NCI-H2107 (cell line): ENCODE results near the gene ATG5.

Experiments
- DNase-seq: peaks from one replicate; lab custom pipeline; 2025; lab: John Stamatoyannopoulos, UW

The ATG5 gene

DNA sequence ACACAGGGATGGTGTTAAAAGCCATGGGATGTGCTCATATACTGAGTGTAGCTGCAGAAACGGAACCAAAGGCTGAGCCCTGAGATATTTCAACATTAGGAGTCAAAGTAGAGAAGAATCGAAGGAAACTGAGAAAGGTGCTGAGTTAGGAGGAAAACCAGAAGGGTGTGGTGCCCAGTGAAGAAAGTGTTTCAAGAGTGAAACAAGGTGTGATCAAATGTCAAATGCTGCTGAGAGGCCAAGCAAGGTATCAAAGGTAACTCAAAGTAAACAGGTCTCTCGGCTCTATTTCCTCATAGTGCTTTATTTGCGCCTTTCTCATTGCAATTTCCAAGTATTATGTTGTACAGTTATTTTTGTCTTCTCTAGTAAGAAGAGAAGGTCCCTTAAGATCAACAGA is 145.4 kb downstream of the ATG5 start:
- no peak for DNase-seq

DNA sequence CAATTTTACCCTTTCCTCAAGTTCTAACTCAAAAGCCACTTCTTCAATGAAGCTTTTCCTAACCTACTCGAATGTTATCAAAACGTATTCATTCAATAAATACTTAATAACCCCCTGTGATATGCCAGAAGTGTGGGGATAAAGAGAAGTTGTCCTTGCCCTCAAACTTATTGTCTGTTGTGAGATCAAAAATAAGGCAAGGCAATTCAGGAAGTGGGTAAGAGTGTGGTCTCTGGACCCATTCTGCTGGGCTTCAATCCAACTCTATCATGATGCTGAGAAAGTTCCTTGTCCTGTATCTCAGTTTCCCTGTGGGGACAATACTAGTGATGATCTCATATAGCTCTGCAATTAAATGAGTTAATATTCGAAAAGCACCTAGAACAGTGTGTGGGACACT is 146.7 kb downstream of the ATG5 start:
- DNase-seq, result no peak

DNA sequence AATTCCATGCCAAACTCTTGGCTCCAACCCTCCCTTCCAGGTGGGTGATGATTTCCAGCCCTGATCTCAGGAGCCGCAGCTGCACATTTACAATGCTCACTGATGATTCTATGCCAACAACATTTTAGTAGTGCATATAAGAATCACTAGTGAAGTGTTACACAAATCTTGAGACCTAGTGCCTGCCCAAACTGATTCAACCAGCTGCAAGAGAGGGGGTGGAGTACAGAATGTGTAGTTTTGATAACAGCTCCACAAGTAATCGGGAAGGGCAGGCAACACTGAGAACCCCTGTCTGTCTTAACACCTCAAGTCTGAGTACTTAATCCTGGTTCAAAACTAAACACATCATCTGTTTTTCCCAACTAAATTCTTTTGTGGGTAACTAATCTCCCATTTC is 147.8 kb downstream of the ATG5 start:
- DNase-seq, result no peak

DNA sequence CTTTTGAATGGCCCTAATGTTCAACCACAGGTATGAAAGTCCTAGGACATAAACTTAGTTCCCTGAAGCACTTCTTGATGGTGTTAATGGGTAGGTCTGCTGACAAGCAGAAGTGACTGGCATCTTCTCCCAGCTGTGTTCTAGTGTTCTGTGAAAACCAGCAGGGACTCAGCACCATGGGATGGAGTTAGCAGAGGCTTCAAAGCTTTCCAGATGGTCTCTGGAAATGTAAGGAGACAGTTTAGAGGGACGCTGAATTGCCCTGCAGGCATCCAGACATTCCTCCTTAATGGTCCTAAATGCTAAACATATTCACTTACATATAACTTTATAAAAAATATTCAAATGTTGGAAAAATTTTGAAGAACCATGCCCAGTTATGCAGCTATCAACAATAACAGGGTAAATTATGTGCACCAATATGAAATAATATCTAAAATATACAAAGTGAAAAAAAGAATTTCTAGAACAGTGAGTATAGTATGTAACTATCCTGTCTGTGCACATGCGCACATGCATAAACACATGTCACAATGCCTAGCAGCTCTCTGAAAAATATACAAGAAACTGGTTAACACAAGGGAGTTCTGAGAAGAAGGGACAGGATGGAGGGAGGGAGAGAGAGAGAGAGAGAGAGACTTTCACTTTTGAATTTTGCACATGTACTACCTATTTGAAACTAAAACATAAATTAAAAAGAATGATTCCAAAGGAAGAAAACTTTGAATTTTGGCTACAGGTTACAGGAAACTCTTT is 152.3 kb downstream of the ATG5 start:
- no peak for DNase-seq

DNA sequence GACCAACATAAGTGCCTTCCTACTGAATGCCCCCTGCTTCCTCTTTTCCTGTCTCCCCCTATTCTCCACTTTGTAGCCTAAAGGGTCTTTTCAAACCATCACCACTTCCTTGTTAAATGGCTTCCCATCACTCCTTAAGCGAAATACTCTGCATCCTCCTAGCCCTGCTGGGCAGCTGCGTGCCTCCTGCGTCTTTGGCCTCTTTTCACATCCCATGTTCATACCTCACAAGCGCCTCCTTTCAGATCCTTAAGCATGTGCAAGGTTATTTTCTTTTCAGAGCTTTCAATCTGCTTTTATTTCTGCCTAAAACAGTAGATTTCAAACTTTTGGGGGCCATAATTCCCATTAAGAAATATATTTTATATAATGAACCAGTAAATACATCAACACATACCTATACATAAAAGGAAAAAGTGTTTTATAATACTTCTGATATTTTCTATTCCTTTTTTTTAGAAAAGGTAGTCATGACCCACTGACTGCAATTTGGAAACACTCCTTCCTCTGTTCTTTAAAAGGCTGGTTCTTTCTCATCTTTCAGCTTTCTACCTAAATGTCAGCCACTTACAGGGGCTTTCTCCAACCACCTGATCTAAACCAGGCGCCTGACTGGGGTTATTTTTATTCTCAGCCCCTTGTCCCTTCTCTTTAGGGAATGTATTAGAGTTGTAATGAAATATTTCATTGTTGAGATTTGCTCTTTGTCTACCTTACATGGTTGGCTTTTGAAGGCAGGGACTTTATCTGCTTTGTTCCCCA is 155.3 kb downstream of the ATG5 start:
- no peak for DNase-seq

DNA sequence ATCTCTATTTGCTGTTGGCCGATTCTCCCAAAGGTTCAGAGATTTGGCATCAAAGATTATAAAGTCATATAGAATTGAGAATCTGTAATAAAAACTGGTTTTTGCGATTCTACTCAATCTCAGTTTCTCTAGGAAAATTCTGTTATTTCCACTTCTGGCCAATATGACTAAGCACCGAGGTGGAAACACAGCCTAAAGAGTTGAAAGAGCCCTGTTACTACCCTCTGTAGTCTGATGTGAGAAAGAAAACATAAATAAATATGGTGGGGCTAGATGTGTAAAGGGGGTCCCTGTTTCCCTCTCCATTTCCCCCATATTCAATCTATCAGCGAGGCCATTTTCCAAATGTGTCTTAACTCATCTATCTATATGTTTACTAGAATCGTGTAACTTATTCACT is 156.0 kb downstream of the ATG5 start:
- DNase-seq, result no peak

DNA sequence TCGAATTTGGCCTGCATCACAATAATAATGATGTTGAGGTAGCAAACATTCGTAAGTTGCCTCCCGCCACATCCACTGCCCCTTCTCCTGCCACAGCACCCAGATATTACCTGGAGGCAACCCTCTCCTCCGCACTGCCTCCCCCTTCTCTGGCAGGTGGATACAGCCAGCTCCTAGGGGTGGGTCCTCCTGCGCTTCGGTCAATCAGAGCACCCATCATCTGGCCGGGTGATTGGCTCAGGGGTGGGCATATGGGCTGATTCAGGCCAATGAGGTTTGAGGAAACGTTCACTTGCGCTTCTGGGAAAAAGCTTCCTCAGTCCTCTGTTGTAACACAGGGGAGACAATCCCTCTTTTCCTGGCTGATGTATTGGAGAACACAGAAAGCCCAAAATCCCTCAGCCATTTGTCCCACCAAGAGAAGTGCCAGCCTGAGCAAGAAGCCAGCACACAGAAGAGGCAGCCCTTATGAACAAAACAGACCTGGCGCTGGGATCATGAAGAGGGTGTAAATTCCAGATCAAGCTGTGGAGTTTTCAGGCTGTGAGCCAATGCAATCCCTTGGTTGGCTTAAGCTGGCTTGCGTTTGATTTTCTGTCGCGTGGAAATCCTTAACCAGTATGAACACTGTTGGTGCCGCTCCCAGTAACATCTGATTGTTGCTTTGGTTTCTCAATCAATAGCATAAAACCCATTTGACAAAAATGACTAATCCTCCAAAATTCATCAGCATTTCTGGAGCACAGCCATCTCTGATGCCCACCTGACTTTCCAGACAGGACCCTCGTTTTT is 157.3 kb downstream of the ATG5 start:
- DNase-seq, result no peak

DNA sequence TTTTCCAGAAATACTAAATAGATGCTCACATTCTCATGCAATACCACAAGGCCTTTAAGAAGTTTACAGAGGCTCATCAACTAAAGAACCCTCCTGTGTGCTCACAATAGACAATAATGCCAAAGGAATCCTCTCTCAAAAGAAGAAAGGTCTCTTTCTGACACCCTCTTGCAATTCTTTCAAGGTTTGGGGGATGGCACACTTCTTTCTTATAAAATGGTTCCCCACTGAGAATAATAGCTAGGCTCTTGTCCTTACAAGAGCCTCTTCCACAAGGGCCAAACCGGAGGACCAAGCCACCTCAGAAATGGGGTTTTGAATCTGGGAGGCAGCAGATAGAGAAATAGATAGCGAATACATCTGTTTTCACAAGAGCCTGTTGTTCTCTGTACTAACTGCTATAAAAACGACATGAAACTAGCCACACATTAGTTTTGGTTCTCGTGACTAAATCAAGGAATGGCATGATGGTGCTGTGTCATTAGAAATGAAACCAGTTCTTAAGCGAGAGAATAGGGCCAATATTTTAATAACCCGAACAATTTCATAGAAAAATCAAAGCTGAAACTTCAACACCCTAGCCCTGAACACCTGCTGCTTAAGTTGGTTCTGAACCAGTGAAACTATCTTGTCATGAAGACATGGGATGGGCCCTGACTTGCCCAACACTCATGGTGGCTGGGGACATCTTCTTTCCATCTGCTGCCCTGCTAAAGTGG is 158.3 kb downstream of the ATG5 start:
- DNase-seq, result no peak

DNA sequence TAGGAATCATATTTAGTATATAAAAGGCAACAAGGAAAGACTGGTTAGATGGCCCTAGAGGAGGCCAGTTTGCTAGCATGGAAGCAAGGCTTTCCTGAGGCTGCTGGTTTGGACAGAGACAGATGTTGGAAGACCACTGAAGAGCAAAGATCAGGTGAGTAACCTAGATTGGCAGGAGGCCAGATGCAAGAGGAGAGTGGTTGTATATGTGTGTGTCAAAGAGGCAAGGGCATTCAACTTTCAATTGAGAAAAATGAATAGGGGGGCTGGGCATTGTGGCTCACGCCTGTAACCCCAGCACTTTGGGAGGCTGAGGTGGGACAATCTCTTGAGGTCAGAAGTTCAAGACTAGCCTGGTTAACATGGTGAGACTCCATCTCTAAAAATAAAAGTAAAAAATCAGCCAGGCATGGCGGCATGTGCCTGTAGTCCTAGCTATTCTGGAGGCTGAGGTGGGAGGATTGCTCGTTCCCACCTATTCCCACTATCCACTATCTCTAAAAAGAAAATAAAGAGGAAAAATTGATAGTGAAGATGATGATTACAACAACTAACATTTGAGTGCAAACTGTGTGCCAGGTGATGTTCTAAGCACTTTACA is 159.6 kb downstream of the ATG5 start:
- DNase-seq, result no peak

DNA sequence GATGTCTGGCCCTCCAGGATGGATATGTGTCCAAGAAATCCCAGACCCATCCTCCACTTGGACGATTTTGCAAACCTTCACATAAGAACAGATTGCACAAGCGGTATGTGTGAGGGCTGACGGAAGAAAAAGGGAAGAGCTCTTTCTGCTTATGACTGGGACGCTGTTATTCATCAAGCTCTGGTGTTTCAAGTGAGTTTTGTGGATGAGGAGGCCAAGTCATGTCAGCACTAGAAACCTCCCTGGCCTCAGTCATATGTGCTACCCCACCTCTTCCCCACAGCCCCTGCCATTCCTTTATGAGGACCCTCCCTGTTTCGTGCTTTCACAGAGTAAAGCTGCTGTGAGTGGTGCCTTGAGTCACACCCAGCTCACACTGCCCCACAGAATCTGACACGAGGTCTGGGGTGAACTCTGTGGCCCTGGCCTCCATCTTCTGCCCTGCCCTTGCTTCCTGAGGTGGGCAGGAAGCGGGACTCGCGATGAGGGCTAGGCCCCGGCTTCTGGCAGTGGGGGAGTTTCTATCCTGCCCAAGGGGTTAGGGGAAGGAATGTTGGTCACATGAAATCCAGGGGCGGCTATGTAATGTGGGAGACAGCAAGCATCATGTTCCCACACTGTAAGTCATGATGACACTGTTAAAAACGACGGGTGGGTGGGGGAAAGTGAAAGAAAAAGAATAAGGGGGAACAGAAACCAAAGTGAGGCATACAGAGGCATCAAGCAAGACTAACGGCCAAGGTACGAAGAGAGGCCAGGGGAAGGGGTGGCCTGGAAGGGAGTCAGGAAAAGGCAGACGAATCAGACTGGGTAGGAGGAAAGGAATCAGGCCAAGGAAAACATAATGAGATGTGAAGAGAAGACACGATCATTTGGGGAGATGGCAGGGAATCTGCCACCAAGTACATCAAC is 161.3 kb downstream of the ATG5 start:
- DNase-seq, result no peak

DNA sequence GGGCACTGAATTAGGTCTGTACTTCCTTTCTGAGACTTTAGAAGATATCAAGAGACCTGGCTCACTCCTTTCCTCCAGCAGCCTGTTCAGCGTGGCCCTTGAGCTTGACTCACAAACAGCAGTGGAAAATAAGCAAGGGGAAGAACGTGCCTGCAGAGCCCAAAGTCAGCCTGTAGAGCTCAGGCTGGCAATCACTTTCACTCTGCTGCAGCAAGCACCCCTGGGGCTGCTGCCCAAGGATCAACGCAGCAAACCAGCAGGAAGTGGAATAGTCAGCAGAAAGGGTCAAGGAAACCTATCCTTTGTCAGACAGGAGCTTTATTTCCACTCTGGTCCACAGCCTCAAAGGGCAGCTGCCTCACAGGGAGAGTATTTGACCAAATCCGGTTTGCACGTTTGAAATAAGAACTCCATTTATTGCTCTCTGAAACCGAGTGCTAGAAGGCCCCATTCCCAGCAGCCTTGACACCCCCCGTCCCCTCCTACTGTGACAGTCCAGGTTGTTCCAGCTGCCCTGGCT is 162.1 kb downstream of the ATG5 start:
- DNase-seq, result no peak

DNA sequence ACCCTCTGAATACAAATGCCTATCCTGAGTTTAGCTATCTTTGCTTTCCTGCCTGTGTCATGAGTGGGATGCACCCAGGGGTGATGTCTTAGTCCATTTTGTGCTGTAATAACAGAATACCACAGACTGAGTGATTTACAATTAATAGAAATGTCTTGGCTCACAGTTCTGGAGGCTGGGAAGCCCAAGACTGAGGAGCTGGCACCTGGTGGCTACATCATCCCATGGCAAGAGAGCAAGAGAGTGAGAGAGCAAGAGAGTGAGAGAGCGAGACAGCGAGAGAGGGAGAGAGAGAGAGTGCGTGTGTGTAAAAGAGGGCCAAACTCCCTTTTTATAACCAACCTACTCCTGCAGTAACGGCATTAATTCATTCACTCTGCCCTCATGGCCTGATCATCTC is 162.6 kb downstream of the ATG5 start:
- no peak for DNase-seq

DNA sequence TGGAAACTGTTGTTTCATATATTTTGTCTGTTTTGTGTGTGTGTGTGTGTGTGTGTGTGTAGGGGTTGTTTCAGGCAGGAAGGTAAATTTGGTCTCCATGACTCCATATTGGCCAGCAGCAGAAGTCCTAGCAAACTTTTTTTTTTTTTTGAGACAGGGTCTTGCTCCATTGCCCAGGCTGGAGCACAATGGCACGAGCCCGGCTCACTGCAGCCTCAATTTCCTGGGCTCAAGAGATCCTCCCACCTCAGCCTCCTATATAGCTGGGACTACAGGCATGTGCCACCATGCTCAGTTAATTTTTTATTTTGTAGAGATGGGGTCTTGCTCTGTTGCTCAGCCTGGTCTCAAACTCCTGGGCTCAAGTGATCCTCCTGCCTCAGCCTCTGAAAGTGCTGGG is 163.7 kb downstream of the ATG5 start:
- no peak for DNase-seq

DNA sequence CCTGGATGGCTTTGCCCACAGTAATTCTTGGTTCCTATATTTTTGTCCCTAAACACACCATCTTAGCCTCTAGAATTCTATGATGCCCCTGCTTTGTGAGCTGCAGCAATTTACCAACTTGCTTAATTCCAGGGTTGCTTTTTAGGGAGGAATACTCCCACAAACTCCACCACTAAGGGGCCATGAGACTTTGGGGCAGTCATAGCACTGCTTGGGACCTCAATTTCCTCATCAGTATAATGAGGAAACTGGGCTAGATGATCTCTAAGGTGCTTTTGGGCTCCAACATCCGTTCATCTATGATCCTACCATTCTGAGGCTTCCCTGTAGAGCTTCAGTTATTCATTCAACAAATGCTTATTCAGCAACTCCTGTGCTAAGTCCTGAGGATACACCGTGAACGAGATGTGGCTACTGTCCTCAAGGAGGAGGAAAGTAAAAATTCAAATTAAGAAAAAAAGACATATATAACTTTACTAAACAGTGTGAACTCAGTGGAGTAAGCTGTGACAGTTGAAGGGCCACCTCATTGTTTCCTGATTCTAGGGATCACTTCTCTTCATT is 164.2 kb downstream of the ATG5 start:
- no peak for DNase-seq

DNA sequence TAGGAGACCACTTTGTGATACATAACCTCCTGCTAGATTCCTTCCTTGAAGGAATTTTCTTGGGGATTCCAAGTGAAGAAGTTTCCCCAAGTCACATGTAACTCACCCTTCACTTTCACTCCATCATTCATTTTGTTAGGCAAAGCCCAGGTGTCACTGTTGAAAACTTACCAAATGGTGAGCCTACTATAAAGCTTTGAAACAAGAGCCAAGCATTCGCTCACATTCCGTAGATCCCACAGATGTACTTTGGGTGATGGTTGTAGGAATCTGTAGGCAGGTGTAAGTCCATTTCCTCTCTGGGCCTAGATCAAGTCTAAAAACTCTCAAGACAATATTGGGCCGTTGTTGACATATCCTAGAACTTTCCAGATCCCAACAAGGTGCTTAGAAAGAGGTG is 165.4 kb downstream of the ATG5 start:
- no peak for DNase-seq

DNA sequence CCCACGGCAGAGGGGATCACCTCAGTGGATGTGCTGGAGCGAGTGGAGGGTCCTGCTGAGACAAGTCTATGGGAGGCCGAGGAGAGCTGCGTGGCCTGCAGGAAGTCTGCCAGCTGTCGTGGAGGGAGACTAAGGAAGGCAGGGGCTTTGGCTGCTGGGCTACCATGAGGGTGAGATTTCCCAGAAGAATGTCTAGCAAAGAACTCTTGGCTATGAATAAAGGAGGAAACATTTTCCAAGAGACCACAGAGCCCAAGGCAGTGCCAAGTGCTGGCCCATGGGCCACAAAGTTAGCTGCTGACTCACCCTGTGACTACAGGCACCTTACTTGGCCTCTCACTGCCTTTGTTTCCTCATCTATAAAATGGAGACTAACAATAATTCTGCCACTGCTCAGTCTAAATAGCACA is 166.0 kb downstream of the ATG5 start:
- DNase-seq, result no peak

DNA sequence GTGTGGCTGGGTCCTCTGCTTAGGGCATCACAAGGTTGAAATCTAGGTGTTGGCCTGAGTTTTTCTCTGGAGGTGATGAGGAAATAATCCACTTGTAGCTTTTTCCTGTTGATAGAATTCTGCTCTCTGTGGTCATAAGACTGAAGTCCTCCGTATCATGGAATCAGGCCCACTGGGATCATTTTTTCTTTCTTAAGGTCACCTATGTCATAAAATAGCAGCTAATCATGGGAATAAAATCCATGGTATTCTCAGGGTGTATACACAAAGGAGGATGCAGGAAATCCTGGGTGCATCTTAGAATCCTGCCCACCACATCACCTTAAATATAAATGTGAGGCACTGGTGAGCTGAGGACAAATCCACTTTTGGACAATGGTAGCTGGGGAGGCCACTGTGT is 166.7 kb downstream of the ATG5 start:
- no peak for DNase-seq

DNA sequence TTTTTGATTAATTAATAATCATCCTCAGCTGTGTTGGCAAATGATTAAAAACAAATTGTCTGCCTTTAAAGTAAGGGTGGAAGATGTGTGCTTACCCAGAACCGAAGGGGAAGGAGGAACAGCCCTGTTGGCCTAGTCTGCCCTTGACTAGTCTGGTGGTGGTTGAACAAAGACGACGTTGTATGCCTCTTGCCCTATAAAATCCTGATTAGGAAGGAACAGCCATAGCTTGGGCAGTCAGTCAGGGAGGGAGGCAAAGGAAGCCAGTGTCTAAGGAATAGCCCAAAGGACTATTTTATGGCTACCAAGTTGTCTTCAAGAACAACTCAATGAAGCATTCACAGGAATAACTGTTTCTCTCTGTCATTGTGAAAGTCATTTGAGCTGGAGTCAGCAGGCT is 168.7 kb downstream of the ATG5 start:
- no peak for DNase-seq

DNA sequence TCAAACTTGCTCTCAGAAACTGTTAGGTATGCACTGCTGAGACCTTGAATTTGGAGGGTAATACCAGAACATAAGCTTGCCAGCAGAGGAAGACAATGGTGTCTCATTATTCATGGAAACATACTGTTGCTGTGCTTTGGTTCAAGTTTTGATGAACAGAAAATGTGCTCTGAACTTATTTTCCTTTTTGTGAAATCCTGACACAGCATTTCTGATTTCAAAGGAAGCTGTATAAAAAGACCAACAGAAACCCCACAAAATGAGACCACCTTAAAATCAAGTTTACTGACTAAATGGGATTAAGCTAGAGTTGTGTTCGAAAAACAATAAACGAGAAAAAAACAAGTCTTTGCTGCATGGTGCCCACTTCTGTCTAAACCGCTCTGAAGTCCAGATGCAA is 169.1 kb downstream of the ATG5 start:
- DNase-seq, result no peak

DNA sequence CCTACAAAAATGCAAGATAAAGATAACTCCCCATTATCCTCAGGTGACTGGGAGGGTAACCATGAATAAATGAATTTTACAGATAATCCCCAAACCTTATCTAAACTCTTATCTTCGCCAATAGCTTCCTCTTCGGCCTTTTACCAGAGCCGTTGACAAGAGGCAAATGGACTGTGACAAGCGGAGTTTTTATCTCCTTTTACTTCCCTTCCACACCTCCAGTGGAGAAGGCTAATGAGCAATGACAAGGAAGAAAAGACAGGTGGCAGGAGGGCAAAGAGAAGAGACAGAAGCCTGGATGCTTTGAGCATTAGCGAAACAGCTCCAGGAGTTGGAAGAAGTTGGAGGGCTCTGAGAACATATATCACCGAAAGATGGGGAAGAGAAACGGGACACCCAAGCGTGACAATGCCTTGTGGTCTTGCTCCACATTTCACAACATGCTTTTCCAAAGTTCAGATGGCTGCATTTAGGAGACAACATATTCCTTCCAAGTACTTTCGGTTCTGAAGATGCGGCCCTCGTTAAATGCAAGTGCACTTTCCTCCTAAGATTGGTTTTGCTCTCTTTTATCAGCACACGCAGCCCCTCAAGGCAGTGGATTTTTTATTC is 170.2 kb downstream of the ATG5 start:
- DNase-seq, result no peak
